ENCODE data around the gene PLA2G2E. TPM values are rescaled to one million over a fixed set of nuclear protein-coding genes. Genes with fewer than 3 reads are reported as not detected.
"Not testable (repeated sequence)": the region's sequence is repeated elsewhere in the genome, so short reads cannot be mapped to it uniquely, and the experiment has no call there.

Gene PLA2G2E
- total RNA-seq, 2 experiments from 2014 or later = not detected

GRCh38 chr1:19946971-19947370 is 23.6 kb upstream of the PLA2G2E start:
- Mint-ChIP-seq H3K27me3 (peaks cover 17% of the 10 kb centered on the region), H3K36me3 (ENCODE audit: low read depth) (no peaks in the 10 kb centered on the region), H3K4me1 (no peaks in the 10 kb centered on the region), H3K27ac (no peak overlapping the region), H3K9me3 (ENCODE audit: low read depth) (no peaks in the 10 kb centered on the region), H3K4me3 (no peak overlapping the region)
- intact Hi-C loops (cut with DNase I, micrococcal nuclease) = no loop called here
- ATAC-seq (no peak), DNase-seq (no peak)
- POLR2A ChIA-PET = interaction anchor here (0.6 kb wide), 1 partner anchor 221 kb away, joined by 3 read pairs; no protein-coding TSS in a partner anchor
- CTCF ChIA-PET = interaction anchor here (0.6 to 0.7 kb wide), 2 partner anchors 14 to 605 kb away, joined by 3 to 6 read pairs; no protein-coding TSS in a partner anchor

GRCh38 chr1:19946331-19946751 is 22.9 kb upstream of the PLA2G2E start:
- Mint-ChIP-seq H3K27me3 (peaks cover 17% of the 10 kb centered on the region), H3K4me3 (no peak overlapping the region), H3K4me1 (no peaks in the 10 kb centered on the region), H3K27ac (no peak overlapping the region), H3K9me3 (ENCODE audit: low read depth) (no peaks in the 10 kb centered on the region), H3K36me3 (ENCODE audit: low read depth) (no peaks in the 10 kb centered on the region)
- ATAC-seq (no peak), DNase-seq (no peak)
- intact Hi-C loops (cut with DNase I, micrococcal nuclease) = no loop called here
- ChIA-PET CTCF (interaction anchor here (0.6 to 0.7 kb wide), 2 partner anchors 13 to 82 kb away, joined by 3 read pairs; no protein-coding TSS in a partner anchor), POLR2A (interaction anchor here (0.6 kb wide), 1 partner anchor 220 kb away, joined by 3 read pairs; no protein-coding TSS in a partner anchor)

DNA sequence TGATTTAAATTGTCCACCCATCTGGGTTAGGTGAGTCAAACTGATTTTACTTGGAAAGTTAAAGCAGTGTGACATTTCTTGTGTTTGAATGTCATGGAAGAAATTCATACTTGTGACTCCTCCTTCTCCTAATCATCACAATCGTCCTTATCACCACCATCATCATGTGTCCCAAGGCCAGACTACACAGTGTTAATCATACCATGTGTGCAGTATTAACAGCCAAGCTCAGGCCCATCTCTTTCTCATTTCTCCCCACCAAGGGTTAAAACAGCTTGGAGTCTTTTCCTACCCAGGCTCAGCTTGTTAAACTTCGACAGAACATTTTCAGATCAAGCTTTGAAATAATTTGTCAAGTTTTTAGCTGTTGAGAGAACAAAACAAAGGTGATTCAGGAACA is 22.5 kb upstream of the PLA2G2E start:
- Mint-ChIP-seq H3K4me1 (no peaks in the 10 kb centered on the region), H3K9me3 (ENCODE audit: low read depth) (no peaks in the 10 kb centered on the region), H3K4me3 (no peak overlapping the region), H3K27me3 (peaks cover 17% of the 10 kb centered on the region), H3K27ac (no peak overlapping the region), H3K36me3 (ENCODE audit: low read depth) (no peaks in the 10 kb centered on the region)
- ChIA-PET POLR2A (no interaction called here), CTCF (interaction anchor here (0.6 kb wide), 1 partner anchor 83 kb away, joined by 3 read pairs; no protein-coding TSS in a partner anchor)
- no peak for DNase-seq
- ATAC-seq = no peak
- intact Hi-C loops (cut with DNase I, micrococcal nuclease) = no loop called here

- POLR2A ChIA-PET = no interaction called here
- DNase-seq (no peak), ATAC-seq (no peak)
- Mint-ChIP-seq H3K36me3 (ENCODE audit: low read depth) (no peaks in the 10 kb centered on the region), H3K4me3 (no peak overlapping the region), H3K9me3 (ENCODE audit: low read depth) (no peaks in the 10 kb centered on the region), H3K27me3 (peaks cover 10% of the 10 kb centered on the region), H3K4me1 (no peaks in the 10 kb centered on the region), H3K27ac (no peak overlapping the region)
- intact Hi-C loops (cut with DNase I, micrococcal nuclease) = no loop called here
- CTCF ChIA-PET = no interaction called here
Measured at GRCh38 chr1:19942657-19943056, 19.2 kb upstream of the PLA2G2E start.

GRCh38 chr1:19942088-19942487 is 18.7 kb upstream of the PLA2G2E start:
- Mint-ChIP-seq H3K27ac (no peak overlapping the region), H3K4me3 (no peak overlapping the region), H3K27me3 (peaks cover 10% of the 10 kb centered on the region), H3K4me1 (no peaks in the 10 kb centered on the region), H3K36me3 (ENCODE audit: low read depth) (no peaks in the 10 kb centered on the region), H3K9me3 (ENCODE audit: low read depth) (no peaks in the 10 kb centered on the region)
- CTCF ChIA-PET = no interaction called here
- no peak for ATAC-seq
- intact Hi-C loops (cut with DNase I, micrococcal nuclease) = no loop called here
- no peak for DNase-seq
- POLR2A ChIA-PET = no interaction called here

GRCh38 chr1:19941206-19941568 is 17.8 kb upstream of the PLA2G2E start:
- Mint-ChIP-seq H3K27me3 (peaks cover 3% of the 10 kb centered on the region), H3K36me3 (ENCODE audit: low read depth) (no peaks in the 10 kb centered on the region), H3K4me1 (no peaks in the 10 kb centered on the region), H3K4me3 (no peak overlapping the region), H3K27ac (no peak overlapping the region), H3K9me3 (ENCODE audit: low read depth) (no peaks in the 10 kb centered on the region)
- DNase-seq (no peak), ATAC-seq (no peak)
- intact Hi-C loops (cut with DNase I, micrococcal nuclease) = no loop called here
- POLR2A ChIA-PET = no interaction called here
- CTCF ChIA-PET = no interaction called here

DNA sequence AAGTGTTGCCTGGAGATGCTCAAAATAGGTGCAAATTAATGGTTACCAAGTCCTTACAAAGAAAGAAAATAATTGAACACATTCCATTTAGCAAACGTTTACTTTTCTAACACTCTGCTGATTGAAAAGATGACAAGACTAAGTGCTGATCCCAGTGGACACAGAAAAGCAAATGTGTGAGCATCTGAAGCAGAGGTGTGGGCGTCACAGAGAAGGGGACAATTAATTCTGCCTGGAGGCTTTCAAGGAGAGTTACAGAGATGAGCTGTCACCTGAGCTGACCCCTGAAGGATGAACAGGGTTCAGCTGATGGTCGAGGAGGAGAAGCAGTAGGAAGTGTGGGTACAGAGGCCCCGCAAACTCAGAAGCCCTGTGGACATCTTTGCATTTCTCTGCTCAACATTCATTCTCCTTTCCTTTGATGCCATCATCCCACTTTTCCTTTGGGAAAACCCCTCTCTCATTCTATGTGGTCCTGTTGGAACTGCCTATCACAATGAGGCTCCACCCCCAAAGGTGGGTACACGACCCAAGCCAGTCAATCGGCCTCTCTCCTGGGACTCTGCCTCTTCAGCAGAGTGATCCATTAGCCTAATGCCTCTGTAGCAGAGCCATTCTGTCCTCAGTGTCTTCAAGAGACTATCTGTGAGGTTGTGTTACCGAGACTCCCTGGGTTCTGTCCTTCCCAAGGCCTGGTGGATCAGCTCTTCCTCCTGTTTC is 17.2 kb upstream of the PLA2G2E start:
- no peak for DNase-seq
- H3K27ac Mint-ChIP-seq = no peak overlapping the region

DNA sequence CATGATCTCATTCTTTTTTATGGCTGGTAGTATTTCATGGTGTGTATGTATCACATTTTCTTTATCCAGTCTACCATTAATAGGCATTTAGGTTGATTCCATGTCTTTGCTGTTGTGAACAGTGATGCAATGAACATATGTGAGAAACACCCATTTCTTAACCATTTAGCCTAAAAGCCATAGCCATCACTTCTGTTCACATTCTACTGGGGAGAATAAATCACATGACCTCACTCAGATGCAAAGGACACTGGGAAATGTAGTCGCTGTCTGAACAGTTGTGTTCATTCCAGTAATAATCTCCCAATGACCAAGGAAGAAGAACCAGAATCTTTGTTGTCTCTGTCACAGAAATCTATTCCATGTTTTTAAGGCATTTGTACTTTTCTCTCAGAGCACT is 15.1 kb upstream of the PLA2G2E start:
- no peak overlapping the region for H3K4me3 Mint-ChIP-seq
- ChIA-PET CTCF (interaction anchor here (0.6 kb wide), 1 partner anchor 59 kb away, joined by 3 read pairs; no protein-coding TSS in a partner anchor), POLR2A (no interaction called here)
- H3K4me1 Mint-ChIP-seq = no peaks in the 10 kb centered on the region
- ATAC-seq (no peak), DNase-seq (no peak)
- H3K36me3 Mint-ChIP-seq (ENCODE audit: low read depth) = no peaks in the 10 kb centered on the region
- no peak overlapping the region for H3K27ac Mint-ChIP-seq
- no peaks in the 10 kb centered on the region for H3K27me3 Mint-ChIP-seq
- intact Hi-C loops (cut with DNase I, micrococcal nuclease) = no loop called here
- H3K9me3 Mint-ChIP-seq (ENCODE audit: low read depth) = no peaks in the 10 kb centered on the region

More for the DNA sequence above, 17.2 kb upstream of the PLA2G2E start:
- ChIA-PET CTCF (no interaction called here), POLR2A (no interaction called here)
- no peaks in the 10 kb centered on the region for H3K9me3 Mint-ChIP-seq (ENCODE audit: low read depth)
- intact Hi-C loops (cut with DNase I, micrococcal nuclease) = loop anchor here in 1 of 2 experiments (1.0 kb wide), 1 partner anchor 21 kb away; no protein-coding TSS in a partner anchor
- no peak overlapping the region for H3K4me3 Mint-ChIP-seq
- H3K36me3 Mint-ChIP-seq (ENCODE audit: low read depth) = no peaks in the 10 kb centered on the region
- ATAC-seq = no peak
- H3K4me1 Mint-ChIP-seq = no peaks in the 10 kb centered on the region
- H3K27me3 Mint-ChIP-seq = no peaks in the 10 kb centered on the region

DNA sequence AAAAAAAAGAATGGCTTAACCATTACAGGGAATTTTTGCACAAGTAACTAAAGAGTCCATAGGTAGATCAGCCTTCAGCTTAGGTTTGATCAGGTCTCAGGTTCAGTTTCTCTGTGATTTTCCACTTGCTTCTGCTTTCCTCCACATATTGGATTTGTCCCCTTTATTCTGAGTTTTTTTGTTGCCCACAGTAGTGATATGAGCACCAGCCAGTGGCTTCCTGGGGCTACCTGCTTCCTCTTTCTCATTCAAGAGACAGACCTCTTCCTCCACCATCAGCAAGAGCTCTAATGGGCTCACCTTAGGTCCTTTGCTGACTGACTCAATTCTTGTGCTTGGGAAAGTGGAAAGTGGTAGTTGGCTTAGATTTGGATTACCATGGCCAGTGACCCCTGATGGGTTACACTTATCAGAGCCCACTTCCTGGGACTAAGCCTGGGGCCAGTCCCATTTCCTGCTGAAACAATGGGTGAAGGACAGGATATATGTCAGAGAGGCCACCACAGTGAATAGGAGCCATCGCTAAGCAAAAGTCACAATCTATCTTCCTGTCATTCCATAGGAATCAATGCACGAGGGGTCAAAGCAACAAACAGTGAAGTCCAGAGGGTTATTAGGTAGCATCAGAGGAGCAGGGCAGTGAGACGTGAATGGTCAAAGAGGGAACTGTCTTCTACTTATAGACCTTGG is 12.8 kb upstream of the PLA2G2E start:
- ChIA-PET POLR2A (no interaction called here), CTCF (interaction anchor here (1.4 kb wide), 1 partner anchor 13 kb away, joined by 4 read pairs; no protein-coding TSS in a partner anchor)
- peaks cover 3% of the 10 kb centered on the region for H3K36me3 Mint-ChIP-seq (ENCODE audit: low read depth)
- no peaks in the 10 kb centered on the region for H3K27me3 Mint-ChIP-seq
- H3K4me1 Mint-ChIP-seq = no peaks in the 10 kb centered on the region
- H3K4me3 Mint-ChIP-seq = no peak overlapping the region
- H3K27ac Mint-ChIP-seq = no peak overlapping the region
- intact Hi-C loops (cut with DNase I, micrococcal nuclease) = no loop called here
- peaks cover 15% of the 10 kb centered on the region for H3K9me3 Mint-ChIP-seq (ENCODE audit: low read depth)
- ATAC-seq (no peak), DNase-seq (no peak)

DNA sequence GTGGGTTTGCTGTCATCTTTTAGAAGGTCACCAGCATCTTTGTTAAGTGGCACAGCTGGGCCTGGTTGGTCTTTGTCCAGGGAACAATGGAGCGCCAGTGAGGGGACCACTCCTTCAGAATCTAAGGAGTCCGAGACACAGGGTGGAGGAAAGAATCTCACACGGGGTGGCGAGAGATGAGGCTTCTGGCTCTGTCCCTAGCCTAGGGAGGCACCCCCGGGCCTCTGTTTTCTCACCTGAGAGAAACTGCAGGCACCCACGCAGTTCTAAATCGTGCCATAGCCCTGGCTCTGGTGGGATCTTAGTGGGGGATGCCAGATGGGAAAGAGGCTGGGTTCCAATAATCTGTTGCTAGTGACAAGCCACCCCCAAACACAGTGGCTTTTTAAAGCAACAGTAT is 10.9 kb upstream of the PLA2G2E start:
- no peak overlapping the region for H3K4me3 Mint-ChIP-seq
- intact Hi-C loops (cut with DNase I, micrococcal nuclease) = no loop called here
- ChIA-PET POLR2A (no interaction called here), CTCF (no interaction called here)
- H3K36me3 Mint-ChIP-seq (ENCODE audit: low read depth) = peaks cover 3% of the 10 kb centered on the region
- H3K27ac Mint-ChIP-seq = no peak overlapping the region
- DNase-seq (no peak), ATAC-seq (no peak)
- H3K27me3 Mint-ChIP-seq = no peaks in the 10 kb centered on the region
- peaks cover 15% of the 10 kb centered on the region for H3K9me3 Mint-ChIP-seq (ENCODE audit: low read depth)
- H3K4me1 Mint-ChIP-seq = no peaks in the 10 kb centered on the region

GRCh38 chr1:19932866-19933265 is 9.4 kb upstream of the PLA2G2E start:
- Mint-ChIP-seq H3K36me3 (ENCODE audit: low read depth) (peaks cover 3% of the 10 kb centered on the region), H3K4me3 (no peak overlapping the region), H3K9me3 (ENCODE audit: low read depth) (peaks cover 15% of the 10 kb centered on the region), H3K27me3 (no peaks in the 10 kb centered on the region), H3K4me1 (no peaks in the 10 kb centered on the region), H3K27ac (no peak overlapping the region)
- ATAC-seq (no peak), DNase-seq (no peak)
- intact Hi-C loops (cut with DNase I, micrococcal nuclease) = no loop called here
- POLR2A ChIA-PET = no interaction called here
- CTCF ChIA-PET = interaction anchor here (0.6 kb wide), 1 partner anchor 14 kb away, joined by 3 read pairs; no protein-coding TSS in a partner anchor

- H3K36me3 Mint-ChIP-seq (ENCODE audit: low read depth) = not testable (repeated sequence)
Measured at GRCh38 chr1:19927130-19927421, 3.7 kb upstream of the PLA2G2E start.

More at GRCh38 chr1:19927130-19927421, 3.7 kb upstream of the PLA2G2E start:
- ATAC-seq; intact Hi-C loops (cut with DNase I, micrococcal nuclease); H3K9me3 Mint-ChIP-seq (ENCODE audit: low read depth); DNase-seq; H3K4me1 Mint-ChIP-seq; POLR2A ChIA-PET; CTCF ChIA-PET; H3K27ac Mint-ChIP-seq; H3K4me3 Mint-ChIP-seq; H3K27me3 Mint-ChIP-seq: not testable (repeated sequence)
